Uterus (tissue), 2 donors: ENCODE data around the gene SLC25A48.

Experiments
- POLR2A ChIP-seq, 2 donors: fragments of 450-650 bp; IDR thresholded peaks; one replicate each; pipeline ENCODE4 v1.6.1; 2016; ENCODE audit warnings: antibody characterized with exemption in 2 of 2, mild to moderate bottlenecking in 1 of 2, moderate library complexity in 1 of 2
- TF ChIP-seq, protein P1 (sequence below), 4 experiments: fragments of 200-600 bp in 2 of 4; fragments of 450-650 bp in 2 of 4; sonication (generic) in 2 of 4; IDR thresholded peaks; one replicate each; pipeline ENCODE4 v1.5.1; 2016 to 2019; ENCODE audit warnings: antibody characterized with exemption in 4 of 4, mild to moderate bottlenecking in 2 of 4, moderate library complexity in 1 of 4

DNA sequence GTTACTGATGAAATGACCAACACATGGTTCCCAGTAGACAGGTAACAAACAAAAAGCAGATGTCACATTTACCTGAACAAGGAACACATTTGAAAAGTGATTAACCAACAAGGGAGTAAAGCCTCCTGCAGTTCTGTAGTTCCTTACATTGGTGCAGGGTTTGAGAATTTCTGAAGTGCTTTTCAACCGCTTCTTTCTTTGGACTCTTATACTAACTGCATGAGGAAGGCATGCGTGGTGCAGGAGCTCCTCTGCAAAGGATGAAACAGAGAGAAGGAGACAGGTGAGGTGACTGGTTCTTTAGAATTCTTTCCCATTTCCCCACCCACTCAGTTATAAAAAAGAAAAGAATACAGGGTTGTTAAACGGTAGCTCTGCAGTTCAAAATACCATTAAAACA lies 65.8 kb downstream of the SLC25A48 start:
- no peak for TF ChIP-seq POLR2A (IDR thresholded peaks at IDR 0.05)
- TF ChIP-seq, protein P1, sequence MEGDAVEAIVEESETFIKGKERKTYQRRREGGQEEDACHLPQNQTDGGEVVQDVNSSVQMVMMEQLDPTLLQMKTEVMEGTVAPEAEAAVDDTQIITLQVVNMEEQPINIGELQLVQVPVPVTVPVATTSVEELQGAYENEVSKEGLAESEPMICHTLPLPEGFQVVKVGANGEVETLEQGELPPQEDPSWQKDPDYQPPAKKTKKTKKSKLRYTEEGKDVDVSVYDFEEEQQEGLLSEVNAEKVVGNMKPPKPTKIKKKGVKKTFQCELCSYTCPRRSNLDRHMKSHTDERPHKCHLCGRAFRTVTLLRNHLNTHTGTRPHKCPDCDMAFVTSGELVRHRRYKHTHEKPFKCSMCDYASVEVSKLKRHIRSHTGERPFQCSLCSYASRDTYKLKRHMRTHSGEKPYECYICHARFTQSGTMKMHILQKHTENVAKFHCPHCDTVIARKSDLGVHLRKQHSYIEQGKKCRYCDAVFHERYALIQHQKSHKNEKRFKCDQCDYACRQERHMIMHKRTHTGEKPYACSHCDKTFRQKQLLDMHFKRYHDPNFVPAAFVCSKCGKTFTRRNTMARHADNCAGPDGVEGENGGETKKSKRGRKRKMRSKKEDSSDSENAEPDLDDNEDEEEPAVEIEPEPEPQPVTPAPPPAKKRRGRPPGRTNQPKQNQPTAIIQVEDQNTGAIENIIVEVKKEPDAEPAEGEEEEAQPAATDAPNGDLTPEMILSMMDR (IDR thresholded peaks at IDR 0.05): no peak
